ENCODE results near the gene ASB11.

ASB11 gene, protein sequence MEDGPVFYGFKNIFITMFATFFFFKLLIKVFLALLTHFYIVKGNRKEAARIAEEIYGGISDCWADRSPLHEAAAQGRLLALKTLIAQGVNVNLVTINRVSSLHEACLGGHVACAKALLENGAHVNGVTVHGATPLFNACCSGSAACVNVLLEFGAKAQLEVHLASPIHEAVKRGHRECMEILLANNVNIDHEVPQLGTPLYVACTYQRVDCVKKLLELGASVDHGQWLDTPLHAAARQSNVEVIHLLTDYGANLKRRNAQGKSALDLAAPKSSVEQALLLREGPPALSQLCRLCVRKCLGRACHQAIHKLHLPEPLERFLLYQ

DNA sequence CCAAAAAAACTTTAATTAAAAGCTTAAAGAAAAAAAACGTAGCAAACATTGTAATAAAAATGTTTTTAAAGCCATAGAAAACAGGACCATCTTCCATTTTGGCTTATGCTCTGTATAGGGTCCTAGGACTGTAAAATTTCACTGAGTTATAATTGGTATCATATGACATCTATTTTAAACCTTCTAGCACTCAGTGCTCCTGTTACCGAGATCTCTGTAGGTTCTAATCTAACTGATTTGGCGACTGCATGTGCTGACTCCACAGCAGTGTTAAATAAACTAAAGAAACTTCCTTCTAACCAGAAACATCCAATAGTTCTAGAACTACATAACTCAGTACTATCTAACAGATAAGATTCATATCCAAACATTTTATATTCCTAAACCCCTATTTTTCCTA is at the start of gene ASB11:
Gene ASB11 (minus strand): TSS at position 132 of the 400 bp plus-strand sequence. CDS start 35 bp downstream, at position 97.
- Histone ChIP-seq H3K9ac (ENCODE audit: insufficient read length, low read depth) (no peak within 1 kb of the TSS), H3K4me1 (ENCODE audit: insufficient read depth, insufficient read length) (no peaks in the 10 kb centered on the region), H3K4me3 (ENCODE audit: insufficient read length, low read depth) (no peak within 1 kb of the TSS), H3K36me3 (ENCODE audit: insufficient read depth, insufficient read length, low read length) (peaks cover 3% of the 10 kb centered on the region), H3K9me3 (ENCODE audit: insufficient read depth, low read length) (no peaks in the 10 kb centered on the region), H3K27me3 (ENCODE audit: insufficient read depth, insufficient read length) (no peaks in the 10 kb centered on the region)
- DNase-seq (ENCODE audit: low read depth, low spot score) = no peak
- TF ChIP-seq SUZ12 (IDR thresholded peaks at IDR 0.05; ENCODE audit: extremely low read depth, insufficient read depth, insufficient read length) = no peak
- no peak for TF ChIP-seq YY1 (IDR thresholded peaks at IDR 0.05; ENCODE audit: insufficient read depth, insufficient read length)
- no peak for TF ChIP-seq ZNF274 (IDR thresholded peaks at IDR 0.05; ENCODE audit: low read depth, low read length)

DNA sequence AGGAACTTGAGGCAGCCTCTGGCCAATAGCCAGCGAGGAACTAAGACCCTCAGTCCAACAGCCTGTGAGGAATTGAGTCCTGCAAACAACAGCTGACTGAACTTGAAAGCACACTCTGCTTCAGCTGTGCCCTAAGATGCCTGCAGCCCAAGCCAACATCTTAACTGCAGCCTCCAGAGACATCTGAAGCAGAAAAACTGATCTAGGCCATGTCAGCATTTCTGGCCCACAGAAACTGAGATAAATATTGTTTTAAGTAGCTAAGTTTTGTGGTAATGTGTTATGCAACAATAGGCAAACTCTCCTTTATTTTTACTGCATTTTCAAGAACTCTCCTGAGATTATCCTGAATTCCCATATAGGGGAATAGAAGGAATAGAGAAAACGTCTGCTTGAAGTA is 44.3 kb upstream of the ASB11 start:
- no peak overlapping the region for H3K4me3 ChIP-seq (ENCODE audit: insufficient read length, low read depth)
- no peaks in the 10 kb centered on the region for H3K27me3 ChIP-seq (ENCODE audit: insufficient read depth, insufficient read length)
- no peaks in the 10 kb centered on the region for H3K4me1 ChIP-seq (ENCODE audit: insufficient read depth, insufficient read length)
- TF ChIP-seq ZNF274 (IDR thresholded peaks at IDR 0.05; ENCODE audit: low read depth, low read length) = no peak
- no peak for TF ChIP-seq SUZ12 (IDR thresholded peaks at IDR 0.05; ENCODE audit: extremely low read depth, insufficient read depth, insufficient read length)
- no peak for TF ChIP-seq YY1 (IDR thresholded peaks at IDR 0.05; ENCODE audit: insufficient read depth, insufficient read length)
- no peaks in the 10 kb centered on the region; the same call in 1 of the 2 replicates for H3K9me3 ChIP-seq (ENCODE audit: insufficient read depth, low read length)
- H3K9ac ChIP-seq (ENCODE audit: insufficient read length, low read depth) = no peak overlapping the region
- DNase-seq (ENCODE audit: low read depth, low spot score) = no peak
- no peaks in the 10 kb centered on the region for H3K36me3 ChIP-seq (ENCODE audit: insufficient read depth, insufficient read length, low read length)

DNA sequence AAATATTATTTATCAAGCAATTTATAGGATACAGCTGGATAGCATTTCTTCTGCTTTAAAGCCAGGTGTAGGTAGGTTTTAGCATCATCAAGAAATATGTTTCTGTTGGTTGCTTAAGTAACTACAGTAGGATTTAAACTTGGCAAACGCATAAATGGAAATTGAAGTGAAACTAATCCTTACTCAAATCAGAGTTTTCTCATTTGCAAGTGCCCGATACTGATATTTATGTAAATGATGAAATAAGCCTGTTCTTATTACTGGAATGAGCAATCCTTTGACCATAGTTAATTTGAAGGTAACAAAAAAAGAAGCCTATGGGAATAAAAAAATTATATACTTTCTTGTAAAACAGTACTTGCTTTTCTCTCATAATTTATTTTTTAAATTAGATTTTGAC is 43.1 kb upstream of the ASB11 start:
- H3K27me3 ChIP-seq (ENCODE audit: insufficient read depth, insufficient read length) = no peaks in the 10 kb centered on the region
- no peak for TF ChIP-seq ZNF274 (IDR thresholded peaks at IDR 0.05; ENCODE audit: low read depth, low read length)
- no peak for TF ChIP-seq YY1 (IDR thresholded peaks at IDR 0.05; ENCODE audit: insufficient read depth, insufficient read length)
- no peak for TF ChIP-seq SUZ12 (IDR thresholded peaks at IDR 0.05; ENCODE audit: extremely low read depth, insufficient read depth, insufficient read length)
- no peak overlapping the region for H3K4me3 ChIP-seq (ENCODE audit: insufficient read length, low read depth)
- no peak for DNase-seq (ENCODE audit: low read depth, low spot score)
- no peak overlapping the region for H3K9ac ChIP-seq (ENCODE audit: insufficient read length, low read depth)
- H3K9me3 ChIP-seq (ENCODE audit: insufficient read depth, low read length) = no peaks in the 10 kb centered on the region; the same call in 1 of the 2 replicates
- H3K36me3 ChIP-seq (ENCODE audit: insufficient read depth, insufficient read length, low read length) = no peaks in the 10 kb centered on the region
- no peaks in the 10 kb centered on the region for H3K4me1 ChIP-seq (ENCODE audit: insufficient read depth, insufficient read length)

DNA sequence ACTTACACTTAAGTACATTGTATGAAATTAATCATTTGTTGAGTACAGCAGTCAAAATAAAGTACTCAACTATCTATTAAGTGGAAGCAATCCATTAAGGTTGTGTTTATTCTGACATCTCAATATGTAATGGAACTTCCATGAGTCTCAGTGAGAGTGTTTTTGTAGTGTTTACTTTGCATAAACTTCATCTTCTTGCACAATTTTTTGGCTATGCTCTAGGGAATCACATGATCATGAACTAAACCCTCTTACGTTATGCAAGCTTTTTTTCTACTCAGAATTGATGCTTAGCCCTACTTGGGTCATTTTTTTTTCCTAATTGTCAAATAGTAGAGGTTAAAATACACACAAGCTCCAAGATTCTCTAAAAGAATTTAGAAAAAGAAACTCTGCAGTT is 41.0 kb upstream of the ASB11 start:
- Histone ChIP-seq H3K4me1 (ENCODE audit: insufficient read depth, insufficient read length) (no peaks in the 10 kb centered on the region), H3K27me3 (ENCODE audit: insufficient read depth, insufficient read length) (no peaks in the 10 kb centered on the region), H3K4me3 (ENCODE audit: insufficient read length, low read depth) (no peak overlapping the region), H3K9me3 (ENCODE audit: insufficient read depth, low read length) (no peaks in the 10 kb centered on the region; the same call in 1 of the 2 replicates), H3K9ac (ENCODE audit: insufficient read length, low read depth) (no peak overlapping the region), H3K36me3 (ENCODE audit: insufficient read depth, insufficient read length, low read length) (no peaks in the 10 kb centered on the region)
- TF ChIP-seq YY1 (IDR thresholded peaks at IDR 0.05; ENCODE audit: insufficient read depth, insufficient read length) (no peak), ZNF274 (IDR thresholded peaks at IDR 0.05; ENCODE audit: low read depth, low read length) (no peak), SUZ12 (IDR thresholded peaks at IDR 0.05; ENCODE audit: extremely low read depth, insufficient read depth, insufficient read length) (no peak)
- DNase-seq (ENCODE audit: low read depth, low spot score) = no peak

DNA sequence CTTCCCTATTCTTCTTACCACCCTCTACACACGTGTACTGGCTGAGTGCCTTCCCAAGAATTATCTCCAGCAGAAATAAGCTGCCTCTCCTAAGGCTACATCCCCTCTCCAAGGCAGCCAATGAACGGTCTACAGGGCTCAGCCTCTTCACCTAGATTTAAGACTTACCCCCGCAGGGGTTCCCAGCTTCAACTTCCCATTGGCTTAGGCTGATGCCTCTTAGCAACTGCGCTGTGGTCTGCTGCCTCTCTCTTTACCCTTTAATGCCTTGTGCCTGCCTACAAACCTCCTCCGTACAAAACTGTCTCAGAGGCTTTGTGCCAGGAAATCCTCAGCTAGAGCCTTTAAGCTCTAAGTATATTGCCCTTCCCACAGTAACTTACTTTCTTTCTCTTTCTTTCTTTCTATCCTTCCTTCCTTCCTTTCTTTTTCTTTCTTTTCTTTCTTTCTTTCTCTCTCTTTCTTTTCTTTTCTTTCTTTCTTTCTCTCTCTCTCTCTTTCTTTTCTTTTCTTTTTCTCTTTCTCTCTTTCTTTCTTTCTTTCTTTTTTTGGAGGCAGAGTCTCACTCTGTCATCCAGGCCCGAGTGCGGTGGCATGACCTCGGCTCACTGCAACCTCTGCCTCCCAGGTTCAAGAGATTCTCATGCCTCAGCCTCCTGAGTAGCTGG is 35.0 kb upstream of the ASB11 start:
- Histone ChIP-seq H3K27me3 (ENCODE audit: insufficient read depth, insufficient read length) (peaks cover 13% of the 10 kb centered on the region), H3K9ac (ENCODE audit: insufficient read length, low read depth) (no peak overlapping the region), H3K9me3 (ENCODE audit: insufficient read depth, low read length) (no peaks in the 10 kb centered on the region), H3K4me3 (ENCODE audit: insufficient read length, low read depth) (no peak overlapping the region), H3K4me1 (ENCODE audit: insufficient read depth, insufficient read length) (peaks cover 2% of the 10 kb centered on the region), H3K36me3 (ENCODE audit: insufficient read depth, insufficient read length, low read length) (no peaks in the 10 kb centered on the region)
- no peak for DNase-seq (ENCODE audit: low read depth, low spot score)
- TF ChIP-seq SUZ12 (IDR thresholded peaks at IDR 0.05; ENCODE audit: extremely low read depth, insufficient read depth, insufficient read length) = no peak
- no peak for TF ChIP-seq ZNF274 (IDR thresholded peaks at IDR 0.05; ENCODE audit: low read depth, low read length)
- TF ChIP-seq YY1 (IDR thresholded peaks at IDR 0.05; ENCODE audit: insufficient read depth, insufficient read length) = no peak

DNA sequence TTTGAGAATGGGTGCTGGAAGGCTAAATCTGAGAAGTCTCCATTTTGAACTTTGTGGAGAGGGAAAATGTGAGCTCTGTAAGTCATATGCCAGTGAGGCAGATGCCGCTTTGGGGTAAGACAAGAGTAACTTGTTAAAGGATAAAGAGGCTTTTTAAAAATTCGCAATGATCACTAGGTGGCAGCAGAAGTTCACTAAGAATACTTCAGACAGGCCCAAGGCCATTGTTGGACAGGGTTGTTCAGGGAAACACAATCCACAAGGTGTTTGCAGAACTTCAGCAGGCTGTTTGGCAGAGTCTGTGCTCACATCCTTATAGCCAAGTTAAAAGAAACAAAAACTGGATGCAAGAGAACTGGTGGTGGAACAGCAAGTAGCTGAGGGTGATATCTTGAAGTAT is 33.6 kb upstream of the ASB11 start:
- TF ChIP-seq ZNF274 (IDR thresholded peaks at IDR 0.05; ENCODE audit: low read depth, low read length) (no peak), YY1 (IDR thresholded peaks at IDR 0.05; ENCODE audit: insufficient read depth, insufficient read length) (no peak), SUZ12 (IDR thresholded peaks at IDR 0.05; ENCODE audit: extremely low read depth, insufficient read depth, insufficient read length) (no peak)
- H3K9ac ChIP-seq (ENCODE audit: insufficient read length, low read depth) = no peak overlapping the region
- H3K9me3 ChIP-seq (ENCODE audit: insufficient read depth, low read length) = no peaks in the 10 kb centered on the region
- peak; percentile 46 for DNase-seq (ENCODE audit: low read depth, low spot score)
- no peak overlapping the region for H3K4me3 ChIP-seq (ENCODE audit: insufficient read length, low read depth)
- peaks cover 16% of the 10 kb centered on the region for H3K27me3 ChIP-seq (ENCODE audit: insufficient read depth, insufficient read length)
- H3K4me1 ChIP-seq (ENCODE audit: insufficient read depth, insufficient read length) = peaks cover 2% of the 10 kb centered on the region
- H3K36me3 ChIP-seq (ENCODE audit: insufficient read depth, insufficient read length, low read length) = no peaks in the 10 kb centered on the region

DNA sequence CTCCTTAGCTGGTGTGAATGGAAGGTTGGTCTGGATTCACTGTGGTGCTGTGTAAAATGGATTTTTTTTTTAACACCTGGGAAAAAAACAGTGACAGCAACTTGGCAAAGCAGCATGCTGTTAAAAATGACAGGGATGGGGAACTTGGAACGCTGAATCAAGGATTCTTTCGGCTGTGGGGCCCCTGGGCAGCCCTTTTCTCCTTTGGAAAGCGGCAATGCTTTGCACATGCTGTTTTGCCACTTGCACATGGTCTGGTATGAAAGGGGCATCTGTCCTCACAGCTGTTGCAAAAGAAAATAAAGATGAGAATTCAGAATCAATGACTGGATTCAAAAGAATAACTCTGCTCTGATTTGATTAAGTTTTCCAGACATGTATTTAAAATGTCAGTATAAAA is 30.5 kb upstream of the ASB11 start:
- no peak overlapping the region for H3K4me3 ChIP-seq (ENCODE audit: insufficient read length, low read depth)
- peaks cover 34% of the 10 kb centered on the region for H3K27me3 ChIP-seq (ENCODE audit: insufficient read depth, insufficient read length)
- peaks cover 2% of the 10 kb centered on the region for H3K4me1 ChIP-seq (ENCODE audit: insufficient read depth, insufficient read length)
- H3K9me3 ChIP-seq (ENCODE audit: insufficient read depth, low read length) = no peaks in the 10 kb centered on the region
- TF ChIP-seq ZNF274 (IDR thresholded peaks at IDR 0.05; ENCODE audit: low read depth, low read length) (no peak), SUZ12 (IDR thresholded peaks at IDR 0.05; ENCODE audit: extremely low read depth, insufficient read depth, insufficient read length) (no peak), YY1 (IDR thresholded peaks at IDR 0.05; ENCODE audit: insufficient read depth, insufficient read length) (no peak)
- H3K36me3 ChIP-seq (ENCODE audit: insufficient read depth, insufficient read length, low read length) = no peaks in the 10 kb centered on the region
- H3K9ac ChIP-seq (ENCODE audit: insufficient read length, low read depth) = no peak overlapping the region
- DNase-seq (ENCODE audit: low read depth, low spot score) = no peak

Data from NT2/D1 (cell line).